HEK293 (cell line): ENCODE measurements around the gene TNNI3K.

Source experiments
- CTCF ChIA-PET: fragments of 350-600 bp; formaldehyde crosslinking; extraction: SDS; loops from one replicate; lab custom pipeline; 2021; ENCODE audit warnings: antibody characterized with exemption; lab: Yijun Ruan, JAX
- POLR2A ChIA-PET: fragments of 300-600 bp; formaldehyde crosslinking; extraction: SDS; loops from one replicate; lab custom pipeline; 2020; ENCODE audit warnings: antibody characterized with exemption, inconsistent platforms; lab: Yijun Ruan, JAX
- H3K27ac ChIP-seq: fragments of 200-500 bp; sonication (Bioruptor generic); 2 replicates; pipeline ENCODE4 v1.5.1; 2014; ENCODE audit warnings: low read depth, low read length, control low read depth, inconsistent platforms; ENCODE audit errors: extremely low read depth
- H3K36me3 ChIP-seq, 2 experiments: fragments of 200-500 bp in 1 of 2; sonication (Bioruptor generic) in 1 of 2; 1 replicate in 1 of 2; 2 replicates in 1 of 2; pipeline ENCODE4 v1.5.1; 2014 to 2017; ENCODE audit warnings: inconsistent platforms in 2 of 2, low read length in 2 of 2; ENCODE audit not compliant: control insufficient read depth in 2 of 2, insufficient read depth in 1 of 2
- H3K4me1 ChIP-seq: fragments of 200-500 bp; sonication (Bioruptor generic); 2 replicates; pipeline ENCODE4 v1.5.1; 2014; ENCODE audit warnings: mild to moderate bottlenecking, low read length, inconsistent platforms; ENCODE audit not compliant: control insufficient read depth, insufficient read depth
- H3K4me3 ChIP-seq: 2 replicates; pipeline ENCODE4 v1.5.1; 2011; ENCODE audit warnings: low read depth, mild to moderate bottlenecking, control low read depth, low read length, moderate library complexity
- H3K9me3 ChIP-seq: fragments of 200-500 bp; sonication (Bioruptor generic); 2 replicates; pipeline ENCODE4 v1.5.1; 2014; ENCODE audit warnings: low read depth, low read length, inconsistent platforms; ENCODE audit not compliant: control insufficient read depth, insufficient read depth
- GLI4 ChIP-seq: fragments of 450-650 bp; formaldehyde crosslinking; IDR thresholded peaks from 2 replicates; pipeline ENCODE4 v1.5.1; 2016; ENCODE audit warnings: missing biosample characterization, missing genetic modification characterization
- KLF16 ChIP-seq: fragments of 450-650 bp; formaldehyde crosslinking; IDR thresholded peaks from 2 replicates; pipeline ENCODE4 v1.5.1; 2017; ENCODE audit warnings: missing biosample characterization, missing genetic modification characterization
- SP7 ChIP-seq: fragments of 450-650 bp; formaldehyde crosslinking; IDR thresholded peaks from 2 replicates; pipeline ENCODE4 v1.5.1; 2016; ENCODE audit warnings: missing biosample characterization, missing genetic modification characterization
- ZFP41 ChIP-seq: fragments of 450-650 bp; formaldehyde crosslinking; IDR thresholded peaks from 2 replicates; pipeline ENCODE4 v1.5.1; 2016; ENCODE audit warnings: missing biosample characterization, missing genetic modification characterization, borderline replicate concordance
- ZNF133 ChIP-seq: fragments of 450-650 bp; formaldehyde crosslinking; IDR thresholded peaks from 2 replicates; pipeline ENCODE4 v1.5.1; 2016; ENCODE audit warnings: missing biosample characterization, missing genetic modification characterization
- ZNF341 ChIP-seq: fragments of 450-650 bp; formaldehyde crosslinking; IDR thresholded peaks from 2 replicates; pipeline ENCODE4; 2016; ENCODE audit warnings: low read depth, missing biosample characterization, missing genetic modification characterization
- ZNF473 ChIP-seq: fragments of 450-650 bp; formaldehyde crosslinking; IDR thresholded peaks from 2 replicates; pipeline ENCODE4 v1.5.1; 2017; ENCODE audit warnings: missing biosample characterization, missing genetic modification characterization
- ZNF658 ChIP-seq: fragments of 450-650 bp; formaldehyde crosslinking; IDR thresholded peaks from 2 replicates; pipeline ENCODE4; 2016; ENCODE audit warnings: missing biosample characterization, missing genetic modification characterization
- ZSCAN16 ChIP-seq: fragments of 450-650 bp; formaldehyde crosslinking; IDR thresholded peaks from 2 replicates; pipeline ENCODE4 v1.5.1; 2016; ENCODE audit warnings: missing biosample characterization, missing genetic modification characterization
- TF ChIP-seq, protein P1 (sequence below): fragments of 450-650 bp; formaldehyde crosslinking; IDR thresholded peaks from 2 replicates; pipeline ENCODE4 v1.5.1; 2016; ENCODE audit warnings: missing biosample characterization, missing genetic modification characterization
- TF ChIP-seq, protein P2 (sequence below): fragments of 450-650 bp; formaldehyde crosslinking; IDR thresholded peaks from 2 replicates; pipeline ENCODE4 v1.5.1; 2016; ENCODE audit warnings: missing biosample characterization, missing genetic modification characterization
- TF ChIP-seq, protein P3 (sequence below): fragments of 450-650 bp; formaldehyde crosslinking; IDR thresholded peaks from 2 replicates; pipeline ENCODE4 v1.5.1; 2016; ENCODE audit warnings: missing biosample characterization, missing genetic modification characterization
- TF ChIP-seq, protein P4 (sequence below): fragments of 450-650 bp; formaldehyde crosslinking; IDR thresholded peaks from 2 replicates; pipeline ENCODE4 v1.5.1; 2016; ENCODE audit warnings: missing biosample characterization, missing genetic modification characterization, borderline replicate concordance
- TF ChIP-seq, protein P5 (sequence below): fragments of 450-650 bp; formaldehyde crosslinking; IDR thresholded peaks from 2 replicates; pipeline ENCODE4 v1.5.1; 2016; ENCODE audit warnings: missing biosample characterization, missing genetic modification characterization

Gene TNNI3K

DNA sequence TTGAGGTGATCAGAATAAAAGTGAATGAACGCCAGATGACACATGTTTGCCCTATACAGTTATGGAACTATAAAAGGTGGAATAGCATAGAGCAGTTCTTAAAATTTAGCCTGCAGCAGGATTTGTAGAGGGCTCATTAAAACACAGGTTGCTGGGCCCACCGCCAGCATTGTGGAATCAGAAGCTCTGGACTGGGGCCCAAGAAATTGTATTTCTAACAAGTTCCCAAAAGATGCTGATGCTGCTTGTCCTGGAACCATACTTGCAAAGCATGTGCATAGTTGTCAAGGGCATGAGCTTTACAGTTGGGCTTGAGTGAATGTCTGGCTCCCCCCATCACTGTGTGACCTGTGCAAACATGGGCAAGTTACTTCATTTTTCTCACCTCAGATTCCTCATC, 314.7 kb downstream of the TNNI3K start (continued):
- TF ChIP-seq, protein P1, sequence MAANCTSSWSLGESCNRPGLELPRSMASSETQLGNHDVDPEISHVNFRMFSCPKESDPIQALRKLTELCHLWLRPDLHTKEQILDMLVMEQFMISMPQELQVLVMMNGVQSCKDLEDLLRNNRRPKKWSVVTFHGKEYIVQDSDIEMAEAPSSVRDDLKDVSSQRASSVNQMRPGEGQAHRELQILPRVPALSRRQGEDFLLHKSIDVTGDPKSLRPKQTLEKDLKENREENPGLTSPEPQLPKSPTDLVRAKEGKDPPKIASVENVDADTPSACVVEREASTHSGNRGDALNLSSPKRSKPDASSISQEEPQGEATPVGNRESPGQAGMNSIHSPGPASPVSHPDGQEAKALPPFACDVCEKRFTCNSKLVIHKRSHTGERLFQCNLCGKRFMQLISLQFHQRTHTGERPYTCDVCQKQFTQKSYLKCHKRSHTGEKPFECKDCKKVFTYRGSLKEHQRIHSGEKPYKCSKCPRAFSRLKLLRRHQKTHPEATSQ (tag by site-specific recombination) = no peak
- TF ChIP-seq SP7 (no peak), GLI4 (tag by site-specific recombination) (no peak), ZFP41 (no peak), KLF16 (tag by site-specific recombination) (no peak)
- TF ChIP-seq, protein P2, sequence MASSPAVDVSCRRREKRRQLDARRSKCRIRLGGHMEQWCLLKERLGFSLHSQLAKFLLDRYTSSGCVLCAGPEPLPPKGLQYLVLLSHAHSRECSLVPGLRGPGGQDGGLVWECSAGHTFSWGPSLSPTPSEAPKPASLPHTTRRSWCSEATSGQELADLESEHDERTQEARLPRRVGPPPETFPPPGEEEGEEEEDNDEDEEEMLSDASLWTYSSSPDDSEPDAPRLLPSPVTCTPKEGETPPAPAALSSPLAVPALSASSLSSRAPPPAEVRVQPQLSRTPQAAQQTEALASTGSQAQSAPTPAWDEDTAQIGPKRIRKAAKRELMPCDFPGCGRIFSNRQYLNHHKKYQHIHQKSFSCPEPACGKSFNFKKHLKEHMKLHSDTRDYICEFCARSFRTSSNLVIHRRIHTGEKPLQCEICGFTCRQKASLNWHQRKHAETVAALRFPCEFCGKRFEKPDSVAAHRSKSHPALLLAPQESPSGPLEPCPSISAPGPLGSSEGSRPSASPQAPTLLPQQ (tag by site-specific recombination) = no peak

DNA sequence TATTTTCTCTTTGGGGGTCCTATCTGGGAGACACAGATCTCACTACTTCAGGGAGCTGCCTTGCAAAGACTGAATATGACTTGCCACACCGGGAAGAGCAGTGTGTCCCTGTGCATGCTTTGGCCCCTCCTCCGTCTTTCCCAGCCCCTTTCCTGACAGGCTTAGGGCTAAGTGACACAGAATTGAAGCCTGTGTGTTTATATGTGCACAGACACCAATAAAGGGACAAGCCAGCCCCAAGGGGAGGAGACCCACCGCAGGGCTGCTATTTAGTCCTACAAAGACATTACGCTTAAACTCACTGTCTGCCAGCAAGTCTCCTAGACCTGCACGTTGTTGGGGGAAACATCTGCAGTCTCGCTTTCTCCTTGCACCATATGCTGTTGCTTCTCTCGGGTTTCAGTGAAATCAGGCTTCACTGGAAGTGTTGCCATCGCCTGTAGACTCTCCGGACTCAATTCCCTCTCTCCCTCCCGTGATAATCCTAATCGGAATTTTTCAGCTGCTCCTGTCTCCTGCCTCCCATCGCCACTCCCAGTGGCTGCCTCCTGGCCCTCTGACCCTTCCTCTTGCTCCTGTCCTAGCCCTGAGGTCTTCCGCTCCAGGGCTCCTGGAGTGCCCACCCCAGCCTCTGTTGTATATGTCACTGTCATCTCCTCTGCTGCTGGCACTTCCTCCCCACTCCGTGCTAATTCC, 335.8 kb downstream of the TNNI3K start:
- ChIA-PET POLR2A (no interaction called here), CTCF (no interaction called here)

DNA sequence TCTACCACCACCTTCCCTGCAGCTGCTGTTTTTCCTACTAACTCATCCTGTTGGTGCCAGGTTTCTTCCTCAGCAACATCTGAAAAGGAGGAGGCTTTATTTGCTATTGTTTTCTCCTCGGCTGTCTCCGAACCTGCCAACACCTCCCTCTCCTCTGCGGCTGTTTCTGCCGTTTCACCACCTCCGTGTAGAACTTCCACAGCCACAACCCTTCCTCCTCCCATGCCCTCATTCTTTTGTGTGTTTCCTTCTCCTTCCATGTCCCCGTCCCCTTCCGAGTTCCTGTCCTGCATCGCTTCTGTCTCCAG, 336.3 kb downstream of the TNNI3K start:
- CTCF ChIA-PET = no interaction called here
- Histone ChIP-seq H3K36me3 (no peaks in the 10 kb centered on the region), H3K27ac (no peak overlapping the region), H3K4me3 (no peak overlapping the region), H3K9me3 (no peaks in the 10 kb centered on the region), H3K4me1 (no peaks in the 10 kb centered on the region)
- TF ChIP-seq ZNF341 (peak; percentile 17; the same call in 1 of the 2 replicates), ZNF473 (tag by site-specific recombination) (no peak)
- TF ChIP-seq, protein P3, sequence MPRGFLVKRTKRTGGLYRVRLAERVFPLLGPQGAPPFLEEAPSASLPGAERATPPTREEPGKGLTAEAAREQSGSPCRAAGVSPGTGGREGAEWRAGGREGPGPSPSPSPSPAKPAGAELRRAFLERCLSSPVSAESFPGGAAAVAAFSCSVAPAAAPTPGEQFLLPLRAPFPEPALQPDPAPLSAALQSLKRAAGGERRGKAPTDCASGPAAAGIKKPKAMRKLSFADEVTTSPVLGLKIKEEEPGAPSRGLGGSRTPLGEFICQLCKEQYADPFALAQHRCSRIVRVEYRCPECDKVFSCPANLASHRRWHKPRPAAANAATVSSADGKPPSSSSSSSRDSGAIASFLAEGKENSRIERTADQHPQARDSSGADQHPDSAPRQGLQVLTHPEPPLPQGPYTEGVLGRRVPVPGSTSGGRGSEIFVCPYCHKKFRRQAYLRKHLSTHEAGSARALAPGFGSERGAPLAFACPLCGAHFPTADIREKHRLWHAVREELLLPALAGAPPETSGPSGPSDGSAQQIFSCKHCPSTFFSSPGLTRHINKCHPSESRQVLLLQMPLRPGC = no peak
- POLR2A ChIA-PET = no interaction called here

More for the DNA sequence above, 335.8 kb downstream of the TNNI3K start:
- TF ChIP-seq, protein P4, sequence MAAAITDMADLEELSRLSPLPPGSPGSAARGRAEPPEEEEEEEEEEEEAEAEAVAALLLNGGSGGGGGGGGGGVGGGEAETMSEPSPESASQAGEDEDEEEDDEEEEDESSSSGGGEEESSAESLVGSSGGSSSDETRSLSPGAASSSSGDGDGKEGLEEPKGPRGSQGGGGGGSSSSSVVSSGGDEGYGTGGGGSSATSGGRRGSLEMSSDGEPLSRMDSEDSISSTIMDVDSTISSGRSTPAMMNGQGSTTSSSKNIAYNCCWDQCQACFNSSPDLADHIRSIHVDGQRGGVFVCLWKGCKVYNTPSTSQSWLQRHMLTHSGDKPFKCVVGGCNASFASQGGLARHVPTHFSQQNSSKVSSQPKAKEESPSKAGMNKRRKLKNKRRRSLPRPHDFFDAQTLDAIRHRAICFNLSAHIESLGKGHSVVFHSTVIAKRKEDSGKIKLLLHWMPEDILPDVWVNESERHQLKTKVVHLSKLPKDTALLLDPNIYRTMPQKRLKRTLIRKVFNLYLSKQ (tag by site-specific recombination) = no peak
- TF ChIP-seq ZSCAN16 (tag by site-specific recombination) = no peak
- no peak for TF ChIP-seq ZNF658
- TF ChIP-seq, protein P5, sequence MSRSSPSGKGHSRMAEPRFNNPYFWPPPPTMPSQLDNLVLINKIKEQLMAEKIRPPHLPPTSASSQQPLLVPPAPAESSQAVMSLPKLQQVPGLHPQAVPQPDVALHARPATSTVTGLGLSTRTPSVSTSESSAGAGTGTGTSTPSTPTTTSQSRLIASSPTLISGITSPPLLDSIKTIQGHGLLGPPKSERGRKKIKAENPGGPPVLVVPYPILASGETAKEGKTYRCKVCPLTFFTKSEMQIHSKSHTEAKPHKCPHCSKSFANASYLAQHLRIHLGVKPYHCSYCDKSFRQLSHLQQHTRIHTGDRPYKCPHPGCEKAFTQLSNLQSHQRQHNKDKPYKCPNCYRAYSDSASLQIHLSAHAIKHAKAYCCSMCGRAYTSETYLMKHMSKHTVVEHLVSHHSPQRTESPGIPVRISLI (tag by site-specific recombination) = no peak
- TF ChIP-seq, protein P3 = no peak
- TF ChIP-seq ZNF133 (tag by site-specific recombination) = no peak
- Histone ChIP-seq H3K9me3 (no peaks in the 10 kb centered on the region), H3K4me3 (no peak overlapping the region), H3K36me3 (no peaks in the 10 kb centered on the region), H3K27ac (no peak overlapping the region), H3K4me1 (no peaks in the 10 kb centered on the region)
